GM03348 (cell line): ENCODE results near the gene COPB2.

Experiments used
- DNase-seq: peaks from one replicate; pipeline ENCODE4 v3.0.0; 2012; ENCODE audit warnings: low spot score

The COPB2 gene

DNA sequence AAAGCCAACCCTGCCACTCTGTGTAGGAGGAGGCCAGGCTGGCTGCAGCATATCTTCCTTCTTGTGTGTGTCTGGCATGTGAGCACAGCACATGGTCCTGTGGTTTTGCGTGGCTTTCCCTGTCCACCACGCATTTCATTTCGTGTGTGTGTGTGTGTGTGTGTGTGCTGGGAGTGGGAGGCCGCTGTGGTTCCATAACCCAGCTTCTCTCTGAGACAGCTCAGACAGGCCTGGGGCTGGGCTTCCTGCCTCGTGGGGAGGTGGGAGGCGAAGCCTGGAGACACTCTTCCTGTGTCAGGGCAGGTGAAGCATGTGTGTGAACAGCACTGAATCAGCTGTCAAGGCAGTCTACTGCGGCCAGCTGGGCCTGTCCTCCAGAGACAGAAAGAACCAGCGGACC lies 61.6 kb downstream of the COPB2 start:
- DNase-seq: no peak

DNA sequence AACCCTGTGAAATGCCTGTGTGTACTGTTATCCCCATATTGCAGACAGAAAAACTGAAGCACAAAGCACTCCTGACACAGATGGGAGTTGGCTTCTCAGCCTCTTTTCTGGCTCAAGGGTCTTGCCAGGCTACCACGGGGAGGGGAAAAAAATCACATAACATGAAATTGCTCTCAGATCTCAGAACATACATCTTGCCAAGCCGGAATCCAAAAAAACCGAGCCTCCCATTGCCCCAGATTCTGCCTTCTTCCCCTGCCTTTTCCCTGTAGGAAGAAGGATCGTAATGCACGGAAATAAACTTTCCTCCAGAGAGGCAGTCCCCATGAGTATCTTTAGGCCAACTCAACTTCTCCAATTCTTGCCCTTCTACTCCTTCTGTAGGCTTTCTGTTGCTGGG lies 62.2 kb downstream of the COPB2 start:
- DNase-seq: no peak

DNA sequence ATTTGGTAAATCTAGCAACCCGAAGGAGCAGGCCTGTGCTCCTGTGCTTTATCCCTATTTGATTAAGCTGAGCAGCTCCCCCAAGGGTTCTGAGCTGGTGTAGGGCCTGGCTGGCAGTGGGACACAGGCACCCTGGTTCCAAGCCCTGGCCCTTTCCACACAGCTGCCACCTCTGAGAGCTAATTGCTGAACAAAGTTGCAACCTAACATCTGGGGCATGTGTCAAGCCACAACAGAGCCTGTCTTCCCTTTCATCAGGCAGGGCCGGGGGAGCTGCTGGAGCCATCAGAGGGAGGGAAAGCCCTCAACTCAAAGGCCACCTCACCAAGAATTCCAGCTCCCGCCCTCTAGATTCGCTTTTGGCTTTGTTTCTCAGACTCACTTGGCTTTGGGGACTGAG lies 62.7 kb downstream of the COPB2 start:
- no peak for DNase-seq

DNA sequence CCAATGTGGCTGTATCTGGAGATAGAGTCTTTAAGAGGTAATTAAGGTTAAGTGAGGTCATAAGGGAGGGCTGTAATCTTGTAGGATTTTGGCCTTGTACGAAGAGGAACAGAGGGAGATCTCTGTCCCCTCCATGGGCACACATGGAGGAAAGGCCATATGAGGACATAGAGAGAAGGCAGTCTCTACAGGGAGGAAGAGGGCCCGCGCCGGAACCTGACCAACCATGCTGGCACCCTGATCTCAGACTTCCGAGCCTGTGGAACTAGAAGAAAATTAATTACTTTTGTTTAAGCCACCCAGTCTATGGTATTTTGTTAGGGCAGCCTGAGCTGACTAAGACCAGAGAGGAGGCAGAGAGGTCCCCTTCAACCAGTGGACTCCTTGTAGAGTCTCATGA lies 63.3 kb downstream of the COPB2 start:
- DNase-seq: no peak

DNA sequence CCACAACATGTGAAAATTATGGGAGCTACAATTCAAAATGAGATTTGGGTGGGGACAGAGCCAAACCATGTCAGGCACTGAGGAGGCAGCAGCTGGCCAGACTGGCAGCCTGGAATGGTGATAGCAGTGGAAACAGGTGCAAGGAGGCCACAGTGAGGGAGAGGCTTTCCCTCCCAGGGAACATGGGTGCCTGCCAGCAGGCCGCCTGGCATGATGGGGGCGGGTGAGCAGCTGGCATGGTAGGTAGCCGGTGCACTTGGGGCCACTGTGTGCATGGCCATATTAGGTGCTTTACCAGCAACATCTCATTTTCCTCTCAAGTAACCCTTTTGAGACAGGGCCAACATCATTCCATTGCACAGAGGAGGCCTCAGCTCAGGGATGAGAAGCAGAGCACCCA lies 63.9 kb downstream of the COPB2 start:
- no peak for DNase-seq

DNA sequence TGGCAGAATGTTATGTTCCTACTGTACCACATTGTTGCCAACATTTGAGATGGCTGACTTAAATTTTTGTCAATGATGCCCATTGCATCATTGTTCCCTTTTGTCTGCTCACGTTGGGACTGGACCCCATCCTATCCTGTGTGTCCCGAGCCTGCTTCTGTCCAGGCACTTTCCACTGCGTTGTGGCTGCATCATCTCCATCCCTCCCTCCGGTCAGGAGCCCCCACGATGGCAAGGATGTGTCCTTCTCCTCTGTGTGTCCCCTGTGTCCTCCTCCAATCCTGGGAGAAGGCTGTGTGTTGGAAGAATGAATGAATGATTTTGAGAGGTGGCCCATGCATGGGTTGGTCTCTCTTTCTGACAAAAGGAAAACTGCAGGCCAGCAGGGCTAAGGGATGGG lies 65.0 kb downstream of the COPB2 start:
- DNase-seq: no peak

DNA sequence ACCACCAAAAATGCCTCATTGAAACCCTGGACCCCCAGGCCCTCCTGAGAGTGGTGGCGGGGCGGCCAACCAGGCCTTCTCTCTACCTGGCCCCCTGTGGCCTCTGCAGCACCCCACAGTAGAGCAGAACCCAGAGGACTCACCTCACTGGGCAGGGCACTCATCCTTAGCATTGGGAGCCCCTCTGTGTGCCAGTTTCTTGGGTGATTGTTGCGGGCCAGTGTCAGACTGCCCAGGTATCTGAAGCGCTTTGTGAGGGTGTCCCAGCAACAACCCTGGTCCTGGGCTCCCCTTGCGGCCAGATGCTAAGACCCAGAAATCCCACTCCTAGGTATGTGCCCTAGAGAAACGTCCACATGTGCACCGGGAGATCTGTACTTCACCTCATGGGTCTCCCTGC lies 66.3 kb downstream of the COPB2 start:
- no peak for DNase-seq

DNA sequence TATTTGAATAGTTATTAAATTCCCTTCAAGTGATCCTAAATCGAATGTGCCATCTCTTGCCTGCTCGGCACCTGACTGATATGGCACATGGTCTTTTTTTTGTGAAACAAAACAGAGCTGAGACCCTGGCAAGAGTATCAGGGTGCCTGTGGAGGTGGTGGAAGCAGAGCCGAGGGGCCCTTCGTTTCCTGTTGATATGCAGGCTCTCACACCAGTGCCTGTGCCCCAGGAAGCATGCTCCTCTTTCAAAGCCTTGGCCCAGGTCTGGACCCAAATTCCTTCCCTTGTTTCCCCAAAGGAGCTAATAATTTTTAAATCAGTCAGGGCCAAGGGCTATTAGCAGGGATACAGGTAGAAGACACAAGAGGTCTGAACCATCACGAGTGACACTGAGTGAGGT lies 67.1 kb downstream of the COPB2 start:
- no peak for DNase-seq

DNA sequence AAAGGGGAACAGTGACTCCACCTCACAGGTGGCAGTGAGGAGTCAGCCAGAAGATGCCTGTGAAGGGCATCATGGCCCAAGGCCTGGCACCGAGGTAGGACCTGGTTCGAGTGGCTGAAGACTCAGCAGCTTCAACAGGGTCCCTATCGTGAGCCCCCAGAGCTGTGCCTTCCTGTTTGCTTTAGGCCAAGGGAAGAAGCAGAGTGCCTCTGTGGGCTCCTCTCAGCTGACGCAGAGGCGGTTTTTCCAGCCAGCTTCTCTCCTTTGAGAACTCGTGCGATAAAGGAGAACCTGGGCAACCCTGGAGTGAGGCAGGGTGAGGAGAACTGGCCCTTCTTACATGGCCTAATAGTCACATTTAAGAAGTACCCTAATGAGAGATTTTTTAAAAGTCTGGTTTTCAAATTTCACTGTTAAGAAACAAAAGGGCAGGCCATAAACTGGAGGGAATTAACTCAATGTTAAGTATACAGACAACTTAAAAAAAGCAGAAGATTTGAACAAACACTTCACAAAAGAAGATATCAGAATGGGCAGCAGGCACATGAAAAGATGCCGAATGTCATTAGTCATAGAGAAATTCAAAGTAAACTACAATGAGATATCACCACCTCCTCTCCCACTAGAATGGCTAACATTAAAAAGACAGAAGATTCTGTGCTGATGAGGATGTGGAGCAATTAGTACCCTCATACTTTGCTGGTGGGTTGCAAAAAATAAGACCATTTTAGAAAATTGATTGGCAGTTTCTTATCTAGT lies 68.7 kb downstream of the COPB2 start:
- DNase-seq: no peak

DNA sequence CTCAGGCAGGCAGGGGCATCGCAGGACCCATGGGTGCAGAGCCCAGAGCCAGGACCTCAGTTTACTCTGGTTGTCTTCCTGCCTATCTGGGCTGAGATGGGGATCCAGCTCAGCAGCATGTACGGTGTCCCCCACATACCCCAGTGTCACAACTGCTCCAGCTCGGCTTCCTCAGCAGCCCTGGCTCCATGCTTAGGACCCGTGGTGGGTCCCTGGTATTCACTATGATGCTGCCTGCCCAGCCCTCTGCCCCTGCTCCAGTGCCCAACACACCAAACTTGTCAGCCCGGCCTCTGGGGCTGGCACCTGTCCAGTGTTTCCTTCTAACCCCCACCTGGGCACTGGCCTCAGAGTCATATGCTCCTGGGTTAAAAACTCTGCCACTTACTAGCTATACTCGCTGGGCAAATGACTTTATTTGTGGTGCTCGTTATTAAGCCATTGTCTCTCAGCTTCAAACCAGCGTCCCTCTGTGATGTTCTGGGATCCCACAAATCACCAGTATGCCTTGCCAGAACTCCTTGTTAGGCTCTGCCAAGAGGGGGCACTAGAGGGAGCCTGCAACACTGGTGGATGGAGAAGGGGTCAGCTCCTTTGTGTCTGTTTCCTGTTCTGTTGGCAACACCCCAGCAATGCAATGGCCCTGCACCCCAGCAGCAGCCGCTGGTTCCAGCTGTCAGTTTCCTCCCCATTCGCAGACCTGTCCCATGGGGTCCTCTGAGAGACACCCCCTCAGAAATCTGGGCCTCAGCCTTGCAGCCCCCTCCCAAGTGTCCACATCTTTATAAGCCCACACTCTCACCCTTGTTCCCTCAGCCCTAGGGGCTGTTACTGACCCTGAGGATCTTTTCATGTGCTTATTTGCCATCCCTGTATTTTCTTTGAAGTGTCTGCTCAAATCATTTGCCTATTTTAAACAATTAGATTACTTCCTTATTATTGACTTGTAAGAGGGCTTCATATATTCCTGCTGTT lies 69.7 kb downstream of the COPB2 start:
- DNase-seq: no peak

DNA sequence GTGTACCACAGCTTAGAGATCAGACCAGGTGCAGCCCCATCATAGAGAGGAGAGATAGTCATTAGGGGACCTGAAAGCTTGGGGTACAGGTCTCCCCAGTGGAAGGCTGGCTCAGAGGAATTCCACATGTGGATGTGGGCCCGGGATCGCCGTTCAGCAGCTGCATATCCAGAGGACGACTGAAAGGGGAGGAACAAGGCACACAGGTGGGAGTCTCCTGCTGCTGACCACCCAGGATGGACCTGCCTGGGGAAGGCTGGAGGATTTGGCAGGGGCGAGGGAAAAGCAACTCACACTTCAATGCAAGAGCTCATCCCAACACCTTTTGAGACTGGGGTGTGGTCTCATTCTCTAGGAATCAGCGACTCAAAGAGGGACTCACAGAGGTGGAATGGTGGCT lies 70.6 kb downstream of the COPB2 start:
- DNase-seq: no peak

DNA sequence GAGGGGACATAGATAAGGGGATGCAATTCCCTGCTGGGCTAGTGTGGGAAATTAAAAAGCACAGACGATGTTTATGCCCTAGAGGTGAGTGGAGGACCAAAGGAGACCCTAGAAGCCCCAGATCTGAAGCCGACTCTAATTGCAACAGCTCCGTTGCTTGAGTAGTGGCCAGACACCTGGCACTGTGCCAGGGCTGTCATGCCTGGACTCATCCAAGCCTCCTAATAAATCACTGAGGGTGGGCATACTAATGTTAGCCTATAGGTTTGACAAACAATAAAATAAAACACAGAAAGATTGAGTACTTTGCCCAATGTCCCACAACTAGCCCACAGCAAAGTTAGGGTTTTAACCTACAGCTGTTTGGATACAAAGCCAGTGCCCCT lies 71.0 kb downstream of the COPB2 start:
- no peak for DNase-seq

DNA sequence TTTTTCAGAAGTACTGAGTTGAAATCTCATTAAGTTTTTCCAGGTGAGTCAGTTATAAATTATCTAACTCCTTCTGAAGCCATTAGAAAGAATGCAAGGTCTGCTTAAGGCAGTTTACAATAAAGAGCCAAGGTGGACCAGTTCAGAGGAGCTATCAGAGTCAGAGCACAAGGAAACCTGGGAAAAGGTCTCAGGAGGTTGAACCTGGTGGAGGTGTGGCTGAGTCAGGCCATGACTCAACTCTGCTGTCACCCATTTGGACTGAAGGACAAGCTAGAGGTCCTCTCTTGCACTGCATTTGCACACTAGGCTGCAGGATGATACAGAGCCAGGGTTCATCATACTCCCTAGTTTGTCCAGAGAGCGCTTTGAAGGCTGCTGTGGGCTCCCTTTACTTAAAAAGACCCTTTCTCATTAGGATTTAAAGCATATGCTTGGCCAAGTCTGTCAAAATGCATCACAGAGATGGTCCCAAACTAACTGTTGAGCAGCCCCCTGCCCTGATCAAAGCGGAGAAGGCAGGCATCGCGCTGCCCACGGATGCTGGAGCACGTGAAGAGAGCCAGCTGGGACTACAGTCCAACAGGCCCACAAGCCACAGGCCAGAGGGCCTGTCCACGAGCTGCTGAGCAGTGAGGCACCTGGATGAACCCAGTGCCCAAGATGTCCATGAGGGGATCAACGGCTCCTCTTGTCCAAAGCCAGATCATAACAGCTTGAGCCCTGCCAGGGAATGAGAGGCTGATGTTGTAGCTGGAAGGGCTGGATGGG lies 71.6 kb downstream of the COPB2 start:
- no peak for DNase-seq

DNA sequence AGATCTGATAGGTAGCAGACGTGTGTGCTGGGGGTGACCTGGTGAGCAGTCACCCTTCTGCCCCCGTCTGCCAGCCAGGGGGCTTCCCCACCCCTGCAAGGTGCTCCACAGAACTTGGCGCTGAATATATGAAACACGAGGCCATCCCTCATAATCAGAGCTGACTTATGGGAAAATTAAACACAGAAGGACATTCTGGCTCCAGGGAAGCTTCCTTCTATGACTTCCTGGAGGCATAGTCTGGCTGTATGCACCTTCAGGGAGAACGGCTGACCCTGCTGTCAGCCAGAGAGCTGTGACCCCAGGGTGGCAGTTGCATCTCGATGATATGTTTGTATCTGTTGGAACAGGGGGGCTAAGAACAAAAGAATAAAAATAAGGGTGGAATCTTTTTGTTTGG lies 72.2 kb downstream of the COPB2 start:
- no peak for DNase-seq

DNA sequence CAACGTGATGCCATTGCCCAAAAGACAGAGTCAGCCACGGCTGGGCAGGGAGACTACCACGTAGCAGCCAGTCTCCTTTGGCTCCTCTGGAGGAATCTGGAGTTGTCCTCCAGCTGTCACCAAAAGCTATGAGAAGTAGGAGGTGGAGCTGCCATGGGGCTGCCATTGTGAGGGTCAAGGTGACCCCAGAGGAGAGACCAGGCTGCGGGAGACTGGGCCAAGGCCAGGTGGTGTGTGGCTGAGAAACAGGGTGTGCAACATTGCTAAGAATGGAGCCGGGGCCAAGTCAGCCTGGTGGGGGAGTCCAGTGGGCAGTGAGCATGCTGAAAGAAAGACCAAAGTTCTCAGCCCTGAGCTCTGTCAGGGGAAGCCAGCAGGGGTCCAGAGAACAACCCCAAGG lies 75.5 kb downstream of the COPB2 start:
- no peak for DNase-seq

DNA sequence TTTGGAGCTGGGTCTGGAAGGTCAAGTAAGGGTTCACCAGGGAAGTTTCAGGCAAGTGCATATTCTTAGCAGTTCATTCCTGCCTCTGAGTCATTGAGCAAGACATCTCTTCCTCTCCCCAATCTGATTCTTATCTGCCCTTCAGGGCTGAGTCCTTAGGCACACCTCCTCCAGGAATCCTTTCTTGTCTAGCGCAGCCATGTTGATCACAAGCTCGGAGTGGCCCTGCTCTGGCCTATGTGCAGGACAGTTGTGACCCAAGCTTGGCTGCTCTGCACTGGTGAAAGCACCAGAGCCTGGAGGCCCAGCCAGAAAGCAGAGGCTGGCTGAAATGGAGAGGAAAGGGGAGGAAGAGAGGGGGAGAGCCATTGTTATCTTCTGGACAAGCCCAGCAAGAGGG lies 76.5 kb downstream of the COPB2 start:
- DNase-seq: peak; percentile 81

DNA sequence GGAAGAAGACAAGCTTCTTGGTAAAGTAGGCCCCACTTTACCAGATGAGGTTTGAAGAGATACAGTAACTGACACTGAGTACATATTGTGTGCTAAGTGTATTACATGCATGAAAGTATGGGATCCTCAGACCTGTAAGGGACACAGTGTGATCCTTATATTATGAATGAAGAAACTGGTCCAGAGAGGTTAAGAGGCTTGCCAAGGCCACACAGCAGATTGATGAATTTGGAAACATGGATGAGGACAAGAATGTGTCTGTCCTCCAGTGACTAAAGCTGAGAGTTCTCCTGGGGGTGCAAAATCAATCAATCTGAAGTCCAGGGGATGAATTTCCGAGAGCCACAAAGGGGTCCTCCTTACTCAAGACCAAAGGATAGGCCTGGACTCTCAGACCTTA lies 77.0 kb downstream of the COPB2 start:
- no peak for DNase-seq

DNA sequence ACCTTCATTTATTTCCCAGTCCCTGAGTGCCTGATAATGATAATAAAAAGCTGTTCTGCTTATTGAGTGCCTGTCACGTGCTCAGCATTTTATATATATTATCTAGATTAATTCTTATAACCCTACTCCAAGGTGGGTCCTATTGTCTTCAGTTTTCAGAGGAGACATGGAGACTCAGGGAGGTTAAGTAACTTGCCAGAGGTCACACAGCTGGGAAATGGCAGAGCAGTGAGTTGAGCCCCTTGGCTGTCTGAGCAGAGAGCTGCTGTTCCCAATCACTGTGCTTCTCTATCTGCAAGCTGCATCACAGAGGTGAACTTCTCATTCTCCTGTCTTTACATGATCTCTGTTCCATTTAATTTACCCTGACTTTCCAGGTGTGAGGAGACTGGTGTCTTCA lies 77.9 kb downstream of the COPB2 start:
- no peak for DNase-seq

DNA sequence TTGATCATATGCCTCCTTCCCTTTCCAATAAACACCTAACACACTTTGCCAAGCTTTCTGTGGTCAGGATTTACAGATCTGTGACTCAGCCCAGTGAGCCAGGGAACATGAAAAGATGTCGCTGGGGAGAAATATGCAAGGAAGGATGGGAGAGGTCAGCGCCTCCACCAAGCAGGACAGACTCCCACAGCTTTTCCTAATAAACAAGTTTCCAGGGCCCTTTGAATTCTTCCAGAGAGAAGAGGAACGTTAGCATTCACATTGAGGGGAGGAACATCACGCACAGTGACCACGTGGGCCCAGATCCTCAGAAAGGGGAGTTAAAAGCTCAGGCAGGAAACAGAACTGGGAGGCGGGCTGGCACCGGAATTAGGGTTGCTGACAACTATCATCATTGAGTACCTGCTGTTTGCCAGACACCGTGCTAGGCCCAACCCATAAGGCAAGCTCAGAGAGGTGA lies 78.9 kb downstream of the COPB2 start:
- DNase-seq: peak; percentile 82

DNA sequence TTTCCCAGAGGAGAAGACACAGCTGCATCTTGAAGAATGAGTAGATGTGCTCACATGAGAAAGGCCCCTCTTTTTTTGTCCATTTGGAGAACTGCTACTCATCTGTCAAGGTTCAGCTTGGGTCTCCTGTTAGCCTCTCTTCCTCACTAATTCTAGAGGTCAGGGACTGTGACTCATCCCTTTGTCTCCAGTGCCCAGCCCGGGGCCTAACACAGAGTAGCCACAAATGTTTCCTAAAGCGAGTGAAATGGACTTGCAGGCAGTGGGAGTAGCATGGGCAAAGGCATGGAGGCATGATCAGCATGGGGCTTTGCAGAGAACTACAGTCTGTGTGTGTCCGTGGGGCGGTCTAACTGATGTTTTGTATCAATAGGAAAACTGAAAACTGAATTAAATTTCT lies 79.6 kb downstream of the COPB2 start:
- DNase-seq: peak; percentile 31

DNA sequence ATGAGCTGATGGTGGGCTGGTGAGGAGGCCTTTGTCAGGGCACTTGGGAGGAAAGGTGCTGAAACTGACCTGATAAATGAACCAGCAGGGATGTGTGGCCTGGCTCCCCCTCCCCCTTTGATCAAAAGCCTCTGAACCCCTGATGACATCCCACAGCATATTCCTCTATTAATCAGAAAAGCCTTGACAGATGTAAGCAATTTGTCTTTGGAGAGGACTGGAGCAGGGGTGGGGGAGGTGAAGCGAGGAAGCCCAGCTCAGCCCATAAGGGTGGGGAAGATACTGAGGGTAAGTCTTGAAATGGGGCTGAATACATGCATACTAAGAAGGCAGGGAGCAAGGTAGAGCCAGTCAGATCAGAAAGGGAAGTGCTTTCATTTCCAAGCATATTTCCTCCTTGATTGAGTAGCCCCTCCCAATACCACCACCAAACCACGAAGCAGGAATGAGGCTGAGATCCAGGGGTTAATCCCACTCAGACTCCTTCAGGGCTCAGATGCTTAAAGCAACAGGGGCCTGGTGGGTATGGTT lies 80.3 kb downstream of the COPB2 start:
- DNase-seq: no peak

DNA sequence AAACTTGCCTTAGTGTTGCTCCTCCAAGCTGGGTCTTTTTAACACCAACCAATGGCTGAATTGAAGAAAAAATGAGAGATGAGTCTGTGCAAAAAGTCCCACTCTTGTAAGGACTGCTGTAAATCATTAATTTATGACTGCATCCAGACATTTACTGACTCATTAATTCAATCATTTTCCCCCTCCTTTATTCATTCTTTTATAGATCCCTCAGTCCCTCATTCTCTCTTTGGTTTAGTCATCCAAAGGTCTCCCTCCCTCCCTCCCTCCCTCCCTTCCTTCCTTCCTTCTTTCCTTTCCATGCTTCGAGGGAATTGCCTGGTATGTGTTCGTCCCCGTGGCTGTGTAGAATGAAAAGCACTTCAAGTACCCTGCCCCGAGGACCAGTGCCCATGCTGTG lies 80.9 kb downstream of the COPB2 start:
- no peak for DNase-seq
